Measurements from ENCODE around the gene CNOT1. TPM values are rescaled to one million over a fixed set of nuclear protein-coding genes. Genes with fewer than 3 reads are reported as not detected.
"Not testable (repeated sequence)": the region's sequence is repeated elsewhere in the genome, so short reads cannot be mapped to it uniquely, and the experiment has no call there.

CNOT1 gene
- total RNA-seq, 1 donor from 2014 or later = 256 TPM

DNA sequence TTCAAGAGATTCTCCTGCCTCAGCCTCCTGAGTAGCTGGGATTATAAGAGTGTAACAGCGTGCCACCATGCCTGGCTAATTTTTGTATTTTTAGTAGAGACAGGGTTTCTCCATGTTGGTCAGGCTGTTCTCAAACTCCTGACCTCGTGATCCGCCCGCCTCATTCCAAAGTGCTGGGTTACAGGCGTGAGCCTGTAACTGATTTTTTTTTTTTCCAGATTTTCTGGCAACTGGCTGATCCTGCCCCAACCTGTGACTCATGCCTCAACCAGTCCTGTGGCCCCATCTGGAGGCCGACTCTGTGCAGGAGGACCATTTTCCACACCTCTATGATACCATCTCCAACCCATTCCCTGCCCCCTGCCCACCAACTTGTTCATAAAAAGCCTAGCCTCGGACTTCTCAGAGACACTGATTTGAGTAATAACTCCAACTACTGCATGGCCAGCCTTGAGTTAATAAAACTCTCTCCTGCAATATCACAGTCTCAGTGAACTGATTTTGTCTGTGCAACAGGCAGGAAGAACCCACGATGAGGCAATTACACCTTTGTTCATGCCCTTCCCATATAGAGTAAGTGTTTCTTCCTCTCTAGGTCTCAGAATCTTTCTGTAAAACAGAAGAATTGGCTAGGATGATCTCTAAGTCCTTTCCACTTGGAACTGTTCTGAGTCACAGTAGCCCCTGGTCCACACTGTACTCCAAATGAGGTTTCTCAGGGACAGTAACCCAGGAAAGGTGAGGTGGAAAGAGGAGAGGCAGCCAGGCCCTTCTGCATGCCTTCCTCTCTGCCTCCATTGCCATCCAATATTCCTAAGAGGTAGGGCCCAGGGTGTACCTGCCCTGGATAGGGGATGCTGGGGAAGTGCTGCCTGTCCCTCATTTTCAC, 8.8 kb upstream of the CNOT1 start:
- intact Hi-C loops (cut with micrococcal nuclease) = no loop called here

DNA sequence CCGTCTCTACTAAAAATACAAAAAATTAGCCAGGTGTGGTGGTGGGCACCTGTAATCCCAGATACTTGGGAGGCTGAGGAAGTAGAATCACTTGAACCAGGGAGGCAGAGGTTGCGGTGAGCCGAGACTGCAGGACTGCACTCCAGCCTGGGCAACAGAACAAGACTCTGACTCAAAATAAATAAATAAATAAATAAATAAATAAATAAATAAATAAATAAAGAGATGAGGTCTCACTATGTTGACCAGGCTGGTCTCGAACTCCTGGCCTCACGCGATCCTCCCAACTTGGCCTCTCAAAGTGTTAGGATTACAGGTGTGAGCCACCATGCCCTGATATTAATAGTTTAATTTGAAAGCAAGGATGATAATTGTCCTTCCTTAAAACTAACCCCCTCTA, 7.4 kb upstream of the CNOT1 start:
- intact Hi-C loops (cut with micrococcal nuclease) = not testable (repeated sequence)

- intact Hi-C loops (cut with micrococcal nuclease) = no loop called here
These were observed 6.8 kb upstream of the CNOT1 start for GRCh38 chr16:58636466-58636865.

DNA sequence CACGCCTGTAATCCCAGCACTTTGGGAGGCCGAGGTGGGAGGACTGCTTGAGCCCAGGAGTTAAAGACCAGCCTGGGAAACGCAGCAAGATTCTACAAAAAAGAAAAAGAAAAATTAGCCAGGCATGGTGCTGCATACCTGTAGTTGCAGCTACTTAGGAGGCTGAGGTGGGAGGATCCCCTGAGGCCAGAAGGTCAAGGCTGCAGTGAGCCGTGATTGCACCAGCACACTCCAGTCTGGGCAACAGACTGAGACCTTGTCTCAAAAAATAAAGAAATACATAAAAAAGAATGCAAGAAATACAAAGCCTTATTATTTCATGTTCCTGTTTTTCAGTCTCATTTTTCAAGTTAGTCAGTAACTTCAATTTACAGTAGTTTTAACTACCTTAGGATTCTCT, 5.9 kb upstream of the CNOT1 start:
- intact Hi-C loops (cut with micrococcal nuclease) = no loop called here

DNA sequence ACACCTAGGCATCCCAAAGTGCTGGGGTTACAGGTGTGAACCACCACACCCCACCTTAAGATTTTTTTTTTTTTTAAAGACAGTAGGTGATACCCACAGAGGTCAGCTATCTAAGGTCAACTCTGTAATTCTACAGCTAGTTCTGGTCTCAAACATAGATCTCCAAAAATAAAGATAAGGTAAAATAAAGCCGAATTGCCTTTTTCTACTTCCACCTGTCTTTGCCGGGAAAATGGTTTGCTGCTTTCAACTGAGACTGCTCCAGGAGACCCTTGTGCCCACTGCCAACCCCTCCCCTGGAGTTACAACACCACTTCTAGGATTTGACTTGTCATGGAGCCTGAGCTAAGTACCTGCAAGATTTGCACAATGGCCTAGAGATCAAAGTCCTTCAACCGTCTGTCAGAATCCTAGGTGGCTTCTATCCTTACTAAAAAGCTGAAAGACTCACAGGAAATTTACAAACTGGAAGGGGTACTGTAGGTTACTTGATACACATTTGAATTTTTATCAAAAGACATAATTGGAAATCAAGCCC, 4.7 kb upstream of the CNOT1 start:
- intact Hi-C loops (cut with micrococcal nuclease) = loop anchor here (5.0 kb wide), 1 partner anchor 832 kb away; the partner anchor contains the start of gene KIFC3

- intact Hi-C loops (cut with micrococcal nuclease) = loop anchor here (5.0 kb wide), 1 partner anchor 42 kb away; no protein-coding TSS in a partner anchor
These were observed 537 bp downstream of the CNOT1 start for GRCh38 chr16:58628845-58629732.

DNA sequence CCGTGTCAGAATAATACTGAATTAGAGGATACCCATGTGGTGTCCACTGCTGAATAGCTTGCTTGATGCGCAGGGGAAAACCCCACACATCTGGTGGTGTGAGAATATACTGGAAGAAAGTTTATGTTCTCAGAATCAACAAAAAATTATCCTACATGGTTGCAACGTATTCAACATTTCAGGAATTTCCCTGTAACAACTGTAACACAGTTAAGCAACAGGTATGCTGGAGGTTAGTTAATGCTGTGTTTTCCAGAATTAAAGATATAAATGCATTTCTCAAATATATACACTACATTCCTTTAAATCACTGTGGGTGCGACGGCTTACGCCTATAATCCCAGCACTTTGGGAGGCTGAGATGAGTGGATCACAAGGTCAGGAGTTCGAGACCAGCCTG, 5.4 kb downstream of the CNOT1 start:
- intact Hi-C loops (cut with micrococcal nuclease) = no loop called here

DNA sequence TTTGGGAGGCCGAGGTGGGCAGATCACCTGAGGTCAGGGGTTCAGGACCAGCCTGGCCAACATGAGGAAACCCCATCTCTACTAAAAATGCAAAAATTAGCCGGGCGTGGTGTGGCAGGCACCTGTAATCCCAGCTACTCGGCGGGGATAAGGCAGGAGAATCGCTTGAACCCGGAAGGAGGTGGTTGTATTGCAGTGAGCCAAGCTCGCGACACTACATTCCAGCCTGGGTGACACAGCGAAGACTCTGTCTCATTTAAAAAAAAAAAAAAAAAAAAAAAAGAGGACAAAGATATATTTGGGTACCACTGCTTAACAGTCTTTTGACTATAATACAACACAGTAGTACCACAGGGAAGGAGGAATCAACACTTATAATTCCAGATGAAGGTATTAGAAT, 9.2 kb downstream of the CNOT1 start:
- intact Hi-C loops (cut with micrococcal nuclease) = no loop called here

DNA sequence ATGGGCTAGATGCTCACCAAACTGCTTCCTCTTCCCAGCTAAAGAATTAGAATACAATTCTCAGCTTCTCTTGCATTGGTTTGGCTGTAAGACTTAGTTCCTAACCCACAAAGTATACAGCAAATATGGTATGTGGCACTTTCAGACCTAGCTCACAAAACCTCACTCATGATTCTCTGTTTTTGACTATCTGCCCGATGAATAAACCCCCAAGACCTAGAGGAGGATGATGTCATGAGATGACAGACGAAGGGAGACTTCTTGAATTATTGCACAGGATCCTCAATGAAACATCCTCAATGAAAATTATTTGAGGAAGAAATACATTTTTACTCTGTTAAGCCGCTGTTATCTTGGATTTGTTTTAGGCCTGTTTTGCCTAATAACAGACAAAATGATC, 14.3 kb downstream of the CNOT1 start:
- intact Hi-C loops (cut with micrococcal nuclease) = no loop called here

DNA sequence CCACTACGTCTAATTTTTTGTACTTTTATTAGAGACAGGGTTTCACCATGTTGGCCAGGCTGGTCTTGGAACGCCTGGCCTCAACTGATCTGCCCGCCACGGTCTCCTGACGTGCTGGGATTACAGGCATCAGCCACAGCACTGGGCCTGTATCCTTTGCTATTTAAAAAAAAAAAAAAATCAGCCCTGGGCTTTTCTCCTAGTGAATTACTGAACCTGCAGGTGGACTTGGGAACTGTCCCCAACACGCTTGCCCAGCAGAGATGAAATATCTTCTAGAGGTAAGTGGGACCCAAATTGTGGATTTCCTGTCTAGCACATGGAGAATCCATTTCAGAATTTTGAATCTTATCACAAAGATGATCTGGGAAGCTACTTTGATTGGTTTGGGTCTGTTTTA, 14.8 kb downstream of the CNOT1 start:
- intact Hi-C loops (cut with micrococcal nuclease) = no loop called here

DNA sequence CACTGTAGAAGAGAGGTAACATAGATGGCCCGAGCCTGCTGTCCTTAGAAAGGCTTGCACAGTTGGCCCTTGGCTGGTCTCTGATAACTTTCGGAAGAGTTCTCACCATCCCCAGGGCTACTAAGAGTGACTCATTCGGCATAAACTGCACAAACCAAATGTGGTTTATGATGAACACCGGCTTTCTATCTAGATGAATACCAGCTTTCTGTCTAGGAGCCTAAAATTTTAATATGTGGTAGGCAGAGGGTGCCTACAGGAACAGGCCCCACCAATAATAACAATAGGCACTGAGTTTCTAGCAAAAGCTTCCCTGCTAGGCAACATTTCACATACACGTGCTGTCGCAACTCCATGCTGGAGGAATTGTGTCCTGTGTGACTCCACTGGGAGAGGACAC, 15.4 kb downstream of the CNOT1 start:
- intact Hi-C loops (cut with micrococcal nuclease) = no loop called here

- intact Hi-C loops (cut with micrococcal nuclease) = not testable (repeated sequence)
These were observed 16.7 kb downstream of the CNOT1 start for GRCh38 chr16:58612965-58613364.

- intact Hi-C loops (cut with micrococcal nuclease) = no loop called here
These were observed 21.0 kb downstream of the CNOT1 start for GRCh38 chr16:58608601-58609136.

GRCh38 chr16:58605562-58605961, 24.1 kb downstream of the CNOT1 start:
- intact Hi-C loops (cut with micrococcal nuclease) = no loop called here

- intact Hi-C loops (cut with micrococcal nuclease) = no loop called here
These were observed 38.5 kb downstream of the CNOT1 start for GRCh38 chr16:58591083-58591482.

DNA sequence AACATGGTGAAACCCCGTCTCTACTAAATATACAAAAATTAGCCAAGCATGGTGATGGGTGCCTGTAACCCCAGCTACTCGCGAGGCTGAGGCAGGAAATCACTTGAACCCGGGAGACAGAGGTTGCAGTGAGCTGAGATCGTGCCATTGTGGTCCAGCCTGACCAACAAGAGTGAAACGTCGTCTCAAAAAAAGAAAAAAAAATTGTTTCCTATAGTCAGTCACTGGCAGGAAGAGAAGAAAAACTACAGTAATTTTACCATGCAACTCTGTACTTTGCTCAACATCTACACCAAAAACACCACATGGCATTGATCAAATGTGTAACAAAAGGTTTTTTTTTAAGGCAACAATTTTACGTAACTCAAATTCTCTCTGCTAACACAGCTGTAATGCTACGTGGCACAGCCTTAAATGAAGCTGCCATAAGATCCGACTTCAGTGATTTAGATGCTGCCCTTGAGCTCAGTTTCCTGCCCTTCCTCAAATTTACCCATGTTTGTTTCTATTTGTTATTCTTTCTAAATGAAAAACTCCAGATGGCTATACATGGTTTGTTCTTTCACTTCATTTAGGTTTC, 40.2 kb downstream of the CNOT1 start:
- intact Hi-C loops (cut with micrococcal nuclease) = loop anchor here (5.0 kb wide), 2 partner anchors 38 to 143 kb away; partner anchors contain the start of genes CNOT1 and GOT2

- intact Hi-C loops (cut with micrococcal nuclease) = loop anchor here (5.0 kb wide), 2 partner anchors 39 to 144 kb away; partner anchors contain the start of genes CNOT1 and GOT2
These were observed 41.2 kb downstream of the CNOT1 start for GRCh38 chr16:58588406-58588805.

- intact Hi-C loops (cut with micrococcal nuclease) = loop anchor here (2.0 to 5.0 kb wide), 3 partner anchors 41 to 170 kb away; partner anchors contain the start of genes CNOT1 and GOT2
These were observed 43.1 kb downstream of the CNOT1 start for GRCh38 chr16:58586340-58587030.

- intact Hi-C loops (cut with micrococcal nuclease) = loop anchor here (5.0 kb wide), 3 partner anchors 38 to 147 kb away; partner anchors contain the start of genes CNOT1 and GOT2
These were observed 44.7 kb downstream of the CNOT1 start for GRCh38 chr16:58584831-58585505.

Data from T-helper 1 cell treated with Interleukin-12 subunit alpha and Interleukin-12 subunit beta and Interleukin-4 antibody, amounts not matched to agents 30 ng/mL and 1 ng/mL, for 36 hours (primary cell).